SU-DHL-6 (cell line): ENCODE measurements around the gene HIP1R.

Experiments
- EZH2phosphoT487 ChIP-seq: fragments of 200-600 bp; sonication (generic), shearing (Covaris generic); conservative IDR thresholded peaks from 2 replicates; pipeline ENCODE4 v1.6.1; 2018; ENCODE audit warnings: mild to moderate bottlenecking, antibody characterized with exemption, low read length, moderate library complexity, mixed read lengths
- TF ChIP-seq, protein P1 (sequence below): fragments of 200-600 bp; sonication (generic); IDR thresholded peaks from one replicate; pipeline ENCODE4 v1.5.1; 2017; ENCODE audit warnings: antibody characterized with exemption, mild to moderate bottlenecking, low read length, moderate library complexity; ENCODE audit not compliant: insufficient read depth, poor library complexity, severe bottlenecking

DNA sequence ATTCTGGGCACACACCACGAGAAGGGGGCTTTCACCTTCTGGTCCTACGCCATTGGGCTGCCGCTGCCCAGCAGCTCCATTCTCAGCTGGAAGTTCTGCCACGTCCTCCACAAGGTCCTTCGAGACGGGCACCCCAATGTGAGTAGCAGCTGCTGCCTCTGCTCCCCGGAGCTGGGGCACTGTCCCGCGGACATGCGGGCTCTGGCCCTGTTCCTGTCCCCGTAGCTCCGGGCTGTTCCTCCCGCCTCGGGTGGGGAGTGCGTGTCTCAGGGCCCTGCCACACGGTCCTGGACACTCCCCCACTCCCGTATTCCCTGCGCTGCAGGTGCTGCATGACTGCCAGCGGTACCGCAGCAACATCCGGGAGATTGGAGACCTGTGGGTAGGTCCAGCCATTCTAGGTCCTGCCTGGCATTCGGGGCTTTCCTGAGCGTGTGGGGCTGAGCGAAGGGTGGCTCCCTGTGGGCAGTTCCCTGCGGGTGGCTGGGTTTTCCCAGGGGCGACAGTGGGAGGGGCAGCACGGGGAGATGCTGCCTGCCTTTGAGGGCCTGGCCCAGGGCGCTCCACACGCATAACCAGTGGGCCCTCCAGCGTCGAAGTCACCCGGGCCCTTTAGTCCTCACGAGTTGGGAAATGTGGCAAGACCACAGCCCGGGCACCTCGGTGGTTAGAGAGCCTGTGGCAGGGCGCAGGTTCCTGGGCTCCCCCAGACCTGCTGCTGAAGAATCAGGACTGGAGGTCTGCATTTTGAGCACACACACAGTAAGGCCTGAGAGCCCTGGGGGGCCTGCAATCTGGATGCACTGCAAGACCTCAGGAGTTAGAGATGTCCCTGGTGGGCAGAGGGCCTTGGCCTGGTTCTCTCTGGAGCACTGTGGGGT is 13.5 kb downstream of the HIP1R start:
- TF ChIP-seq EZH2phosphoT487 = no peak
- TF ChIP-seq, protein P1, sequence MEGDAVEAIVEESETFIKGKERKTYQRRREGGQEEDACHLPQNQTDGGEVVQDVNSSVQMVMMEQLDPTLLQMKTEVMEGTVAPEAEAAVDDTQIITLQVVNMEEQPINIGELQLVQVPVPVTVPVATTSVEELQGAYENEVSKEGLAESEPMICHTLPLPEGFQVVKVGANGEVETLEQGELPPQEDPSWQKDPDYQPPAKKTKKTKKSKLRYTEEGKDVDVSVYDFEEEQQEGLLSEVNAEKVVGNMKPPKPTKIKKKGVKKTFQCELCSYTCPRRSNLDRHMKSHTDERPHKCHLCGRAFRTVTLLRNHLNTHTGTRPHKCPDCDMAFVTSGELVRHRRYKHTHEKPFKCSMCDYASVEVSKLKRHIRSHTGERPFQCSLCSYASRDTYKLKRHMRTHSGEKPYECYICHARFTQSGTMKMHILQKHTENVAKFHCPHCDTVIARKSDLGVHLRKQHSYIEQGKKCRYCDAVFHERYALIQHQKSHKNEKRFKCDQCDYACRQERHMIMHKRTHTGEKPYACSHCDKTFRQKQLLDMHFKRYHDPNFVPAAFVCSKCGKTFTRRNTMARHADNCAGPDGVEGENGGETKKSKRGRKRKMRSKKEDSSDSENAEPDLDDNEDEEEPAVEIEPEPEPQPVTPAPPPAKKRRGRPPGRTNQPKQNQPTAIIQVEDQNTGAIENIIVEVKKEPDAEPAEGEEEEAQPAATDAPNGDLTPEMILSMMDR = no peak
